SU-DHL-6 (cell line): ENCODE results near the gene HINFP.

ENCODE experiments used
- H2AFZ ChIP-seq: fragments of 200-600 bp; sonication (generic); 2 replicates; pipeline ENCODE4 v1.6.1; 2014; ENCODE audit warnings: low read depth, mild to moderate bottlenecking, moderate library complexity, mixed read lengths, antibody characterized with exemption, low read length; ENCODE audit not compliant: severe bottlenecking
- H3F3A ChIP-seq: fragments of 200-600 bp; shearing (Covaris generic); 2 replicates; pipeline ENCODE4 v1.6.0; 2016; ENCODE audit warnings: antibody characterized with exemption, mild to moderate bottlenecking; ENCODE audit not compliant: insufficient read depth
- H3K27ac ChIP-seq: fragments of 200-600 bp; sonication (generic); 2 replicates; pipeline ENCODE4 v1.5.1; 2016; ENCODE audit warnings: low read depth, mild to moderate bottlenecking, low read length, moderate library complexity, mixed read lengths
- H3K27me3 ChIP-seq: fragments of 200-600 bp; sonication (generic), shearing (Covaris generic); 2 replicates; pipeline ENCODE4 v1.6.0; 2014; ENCODE audit warnings: mild to moderate bottlenecking, low read length
- H3K36me3 ChIP-seq: fragments of 200-600 bp; sonication (generic); 2 replicates; pipeline ENCODE4 v1.6.1; 2014; ENCODE audit warnings: mild to moderate bottlenecking, low read length, mixed read lengths
- H3K4me2 ChIP-seq: fragments of 300-600, 200-600 bp; shearing (Covaris generic), sonication (generic); 2 replicates; pipeline ENCODE4 v1.6.0; 2014; ENCODE audit warnings: low read length, low read depth, mild to moderate bottlenecking; ENCODE audit not compliant: poor library complexity, severe bottlenecking
- H3K4me3 ChIP-seq: fragments of 200-600 bp; sonication (generic); 2 replicates; pipeline ENCODE4 v1.5.1; 2014; ENCODE audit warnings: antibody characterized with exemption, low read length, mild to moderate bottlenecking, mixed read lengths; ENCODE audit not compliant: insufficient read depth, poor library complexity, severe bottlenecking
- H3K79me2 ChIP-seq: fragments of 200-600 bp; sonication (generic); 2 replicates; pipeline ENCODE4 v1.6.1; 2014; ENCODE audit warnings: mild to moderate bottlenecking, low read length, moderate library complexity; ENCODE audit not compliant: insufficient read depth
- H3K9ac ChIP-seq: fragments of 200-600 bp; sonication (generic); 2 replicates; pipeline ENCODE4 v1.7.0; 2014; ENCODE audit warnings: mild to moderate bottlenecking, low read length
- H3K9me2 ChIP-seq: fragments of 200-600 bp; sonication (generic); replicated peaks from 2 replicates; pipeline ENCODE4 v1.6.1; 2014; ENCODE audit warnings: low read length; ENCODE audit not compliant: insufficient read depth
- H3K9me3 ChIP-seq: fragments of 200-600 bp; sonication (generic); 2 replicates; pipeline ENCODE4 v1.6.1; 2014; ENCODE audit warnings: low read length, mixed read lengths; ENCODE audit not compliant: insufficient read depth
- H4K20me1 ChIP-seq: fragments of 200-600 bp; sonication (generic); 2 replicates; pipeline ENCODE4 v1.6.1; 2014; ENCODE audit warnings: low read depth, mild to moderate bottlenecking, antibody characterized with exemption, low read length, moderate library complexity, mixed read lengths
- EZH2phosphoT487 ChIP-seq: fragments of 200-600 bp; sonication (generic), shearing (Covaris generic); conservative IDR thresholded peaks from 2 replicates; pipeline ENCODE4 v1.6.1; 2018; ENCODE audit warnings: mild to moderate bottlenecking, antibody characterized with exemption, low read length, moderate library complexity, mixed read lengths
- TF ChIP-seq, protein P1 (sequence below): fragments of 200-600 bp; sonication (generic); IDR thresholded peaks from one replicate; pipeline ENCODE4 v1.5.1; 2017; ENCODE audit warnings: antibody characterized with exemption, mild to moderate bottlenecking, low read length, moderate library complexity; ENCODE audit not compliant: insufficient read depth, poor library complexity, severe bottlenecking

HINFP gene

GRCh38 chr11:119148720-119149017 is 27.3 kb downstream of the HINFP start:
- Histone ChIP-seq H3K4me3 (peak overlapping the region; percentile 56), H3F3A (no peaks in the 10 kb centered on the region), H4K20me1 (no peaks in the 10 kb centered on the region), H3K27ac (no peak overlapping the region), H3K9ac (peak overlapping the region; percentile 46), H3K27me3 (no peaks in the 10 kb centered on the region), H3K79me2 (no peaks in the 10 kb centered on the region), H3K36me3 (no peaks in the 10 kb centered on the region), H3K9me2 (no peaks in the 10 kb centered on the region), H3K9me3 (no peaks in the 10 kb centered on the region), H3K4me2 (peak overlapping the region; percentile 70), H2AFZ (peak overlapping the region; percentile 96)
- TF ChIP-seq, protein P1, sequence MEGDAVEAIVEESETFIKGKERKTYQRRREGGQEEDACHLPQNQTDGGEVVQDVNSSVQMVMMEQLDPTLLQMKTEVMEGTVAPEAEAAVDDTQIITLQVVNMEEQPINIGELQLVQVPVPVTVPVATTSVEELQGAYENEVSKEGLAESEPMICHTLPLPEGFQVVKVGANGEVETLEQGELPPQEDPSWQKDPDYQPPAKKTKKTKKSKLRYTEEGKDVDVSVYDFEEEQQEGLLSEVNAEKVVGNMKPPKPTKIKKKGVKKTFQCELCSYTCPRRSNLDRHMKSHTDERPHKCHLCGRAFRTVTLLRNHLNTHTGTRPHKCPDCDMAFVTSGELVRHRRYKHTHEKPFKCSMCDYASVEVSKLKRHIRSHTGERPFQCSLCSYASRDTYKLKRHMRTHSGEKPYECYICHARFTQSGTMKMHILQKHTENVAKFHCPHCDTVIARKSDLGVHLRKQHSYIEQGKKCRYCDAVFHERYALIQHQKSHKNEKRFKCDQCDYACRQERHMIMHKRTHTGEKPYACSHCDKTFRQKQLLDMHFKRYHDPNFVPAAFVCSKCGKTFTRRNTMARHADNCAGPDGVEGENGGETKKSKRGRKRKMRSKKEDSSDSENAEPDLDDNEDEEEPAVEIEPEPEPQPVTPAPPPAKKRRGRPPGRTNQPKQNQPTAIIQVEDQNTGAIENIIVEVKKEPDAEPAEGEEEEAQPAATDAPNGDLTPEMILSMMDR, result no peak
- no peak for TF ChIP-seq EZH2phosphoT487

GRCh38 chr11:119149018-119149785 is 27.8 kb downstream of the HINFP start, which contains the start of gene ABCG4:
ABCG4 (plus strand) TSS chr11:119149052; CDS start chr11:119149966, 914 bp downstream.
- Histone ChIP-seq H3K9me3 (no peaks in the 10 kb centered on the region), H3K27me3 (no peaks in the 10 kb centered on the region), H3K4me2 (peak within 1 kb of the TSS; percentile 70), H2AFZ (peak within 1 kb of the TSS; percentile 96), H3K27ac (no peak within 1 kb of the TSS), H4K20me1 (no peaks in the 10 kb centered on the region), H3K9ac (peak within 1 kb of the TSS; percentile 46), H3K4me3 (peak within 1 kb of the TSS; percentile 56), H3K36me3 (no peaks in the 10 kb centered on the region), H3F3A (no peaks in the 10 kb centered on the region), H3K79me2 (no peaks in the 10 kb centered on the region), H3K9me2 (no peaks in the 10 kb centered on the region)
- TF ChIP-seq, protein P1, result no peak
- TF ChIP-seq EZH2phosphoT487, result no peak

DNA sequence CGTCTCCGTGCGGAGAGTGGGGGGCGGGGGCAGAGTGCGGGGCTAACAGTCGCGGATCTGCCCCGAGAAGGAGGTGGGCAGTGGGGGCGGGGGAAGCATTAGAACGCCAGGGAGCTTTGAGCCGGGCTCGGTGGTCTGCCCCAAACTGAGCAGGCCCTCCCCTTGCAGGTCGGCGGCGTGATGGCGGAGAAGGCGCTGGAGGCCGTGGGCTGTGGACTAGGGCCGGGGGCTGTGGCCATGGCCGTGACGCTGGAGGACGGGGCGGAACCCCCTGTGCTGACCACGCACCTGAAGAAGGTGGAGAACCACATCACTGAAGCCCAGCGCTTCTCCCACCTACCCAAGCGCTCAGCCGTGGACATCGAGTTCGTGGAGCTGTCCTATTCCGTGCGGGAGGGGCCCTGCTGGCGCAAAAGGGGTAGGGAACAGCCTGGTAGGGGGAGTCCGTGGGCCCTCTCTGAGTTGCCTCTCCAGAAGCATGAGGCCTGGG is 28.5 kb downstream of the HINFP start:
- no peak overlapping the region for H3K27ac ChIP-seq
- H3K4me2 ChIP-seq, result no peak overlapping the region
- H3K36me3 ChIP-seq, result no peaks in the 10 kb centered on the region
- H3K9me3 ChIP-seq, result no peaks in the 10 kb centered on the region
- no peaks in the 10 kb centered on the region for H4K20me1 ChIP-seq
- no peak overlapping the region for H3K4me3 ChIP-seq
- H3K79me2 ChIP-seq, result no peaks in the 10 kb centered on the region
- H2AFZ ChIP-seq, result no peak overlapping the region
- H3K27me3 ChIP-seq, result no peaks in the 10 kb centered on the region
- TF ChIP-seq, protein P1, result no peak
- no peak for TF ChIP-seq EZH2phosphoT487
- H3F3A ChIP-seq, result no peaks in the 10 kb centered on the region
- no peak overlapping the region; the same call in 1 of the 2 replicates for H3K9ac ChIP-seq
- no peaks in the 10 kb centered on the region for H3K9me2 ChIP-seq
